ENCODE measurements around the gene ST3GAL3.

DNA sequence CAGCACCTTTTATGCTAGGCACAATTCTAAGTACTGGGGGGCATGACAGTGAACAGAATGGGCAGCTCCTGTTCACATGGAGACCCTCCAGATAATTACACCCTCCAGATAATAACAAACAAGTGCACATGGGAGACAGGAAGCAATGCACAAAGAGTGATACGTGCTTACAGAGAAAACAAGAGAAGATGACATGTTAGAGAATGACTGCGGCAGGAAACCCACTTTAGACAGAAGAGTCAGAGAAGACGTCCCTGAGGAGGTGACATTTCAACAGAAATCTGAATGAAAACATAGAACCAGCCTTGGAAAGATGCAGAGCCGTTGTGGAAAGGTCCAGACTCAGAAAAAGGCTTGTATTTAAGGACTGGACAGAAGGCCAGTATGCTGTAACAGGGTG lies 171.5 kb downstream of the ST3GAL3 start:
- TF ChIP-seq, protein P1, sequence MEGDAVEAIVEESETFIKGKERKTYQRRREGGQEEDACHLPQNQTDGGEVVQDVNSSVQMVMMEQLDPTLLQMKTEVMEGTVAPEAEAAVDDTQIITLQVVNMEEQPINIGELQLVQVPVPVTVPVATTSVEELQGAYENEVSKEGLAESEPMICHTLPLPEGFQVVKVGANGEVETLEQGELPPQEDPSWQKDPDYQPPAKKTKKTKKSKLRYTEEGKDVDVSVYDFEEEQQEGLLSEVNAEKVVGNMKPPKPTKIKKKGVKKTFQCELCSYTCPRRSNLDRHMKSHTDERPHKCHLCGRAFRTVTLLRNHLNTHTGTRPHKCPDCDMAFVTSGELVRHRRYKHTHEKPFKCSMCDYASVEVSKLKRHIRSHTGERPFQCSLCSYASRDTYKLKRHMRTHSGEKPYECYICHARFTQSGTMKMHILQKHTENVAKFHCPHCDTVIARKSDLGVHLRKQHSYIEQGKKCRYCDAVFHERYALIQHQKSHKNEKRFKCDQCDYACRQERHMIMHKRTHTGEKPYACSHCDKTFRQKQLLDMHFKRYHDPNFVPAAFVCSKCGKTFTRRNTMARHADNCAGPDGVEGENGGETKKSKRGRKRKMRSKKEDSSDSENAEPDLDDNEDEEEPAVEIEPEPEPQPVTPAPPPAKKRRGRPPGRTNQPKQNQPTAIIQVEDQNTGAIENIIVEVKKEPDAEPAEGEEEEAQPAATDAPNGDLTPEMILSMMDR (conservative IDR thresholded peaks at IDR 0.05) = no peak
- no peak for TF ChIP-seq EZH2 (IDR thresholded peaks at IDR 0.05; ENCODE audit: low read depth)

Data from PC-9 (cell line).